ENCODE results near the gene ETDA. TPM values are rescaled to one million over a fixed set of nuclear protein-coding genes. Genes with fewer than 3 reads are reported as not detected.
"Not testable (repeated sequence)": the region's sequence is repeated elsewhere in the genome, so short reads cannot be mapped to it uniquely, and the experiment has no call there.

ETDA gene
- total and polyA plus RNA-seq, 2 of the 13 experiments (the other 11 are each of a cell fraction or from before 2014, with no cell fraction given): not detected

DNA sequence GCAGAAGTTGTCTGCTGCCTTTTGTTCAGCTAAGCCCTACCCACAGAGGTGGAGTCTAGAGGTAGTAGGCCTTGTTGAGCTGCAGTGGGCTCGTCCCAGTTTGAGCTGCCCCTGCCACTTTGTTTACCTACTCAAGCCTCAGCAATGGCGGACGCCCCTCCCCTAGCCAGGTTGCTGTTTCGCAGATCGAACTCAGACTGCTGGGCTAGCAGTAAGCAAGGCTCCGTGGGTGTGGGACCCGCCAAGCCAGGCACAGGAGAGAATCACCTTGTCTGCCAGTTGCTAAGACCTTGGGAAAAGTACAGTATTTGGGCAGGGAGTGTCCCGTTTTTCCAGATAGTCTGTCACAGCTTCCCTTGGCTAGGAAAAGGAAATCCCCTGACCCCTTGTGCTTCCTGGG lies 11.5 kb downstream of the ETDA start:
- H3K9me3 ChIP-seq (ENCODE audit: low read length); BruUV-seq (replicated peaks); intact Hi-C loops (cut with micrococcal nuclease; ENCODE audit: unreplicated experiment); H3K27me3 ChIP-seq (ENCODE audit: control insufficient read depth in 1 of 2, insufficient read depth in 2 of 2, low read length in 2 of 2); CTCF ChIA-PET (ENCODE audit: low intra/inter-chr PET ratio, low total read pairs); H3K4me2 ChIP-seq (ENCODE audit: low read depth, low read length); H4K20me1 ChIP-seq (ENCODE audit: insufficient read depth, low read length); H3K9ac ChIP-seq (ENCODE audit: insufficient read depth, low read depth, low read length); in situ Hi-C loops (cut with HindIII; ENCODE audit: extremely low pct_ligation_motif_present, low pct_unique_long_range_greater_than_20kb); H3K4me1 ChIP-seq (ENCODE audit: insufficient read depth, low read length); POLR2A ChIA-PET; H3K27ac ChIP-seq (ENCODE audit: extremely low read length, insufficient read depth, low read length); H2AFZ ChIP-seq (ENCODE audit: low read length); H3K79me2 ChIP-seq (ENCODE audit: insufficient read depth, low read length); ATAC-seq; H3K4me3 ChIP-seq (replicated peaks in 1 of 3; ENCODE audit: insufficient read depth in 1 of 3, low read depth in 2 of 3, low read length in 3 of 3); FAIRE-seq; H3K36me3 ChIP-seq (replicated peaks in 1 of 2; ENCODE audit: control insufficient read depth in 1 of 2, insufficient read depth in 2 of 2, low read length in 2 of 2); DNase-seq (ENCODE audit: low spot score): not testable (repeated sequence)
- no CpG with 5 or more reads among the region's 8 CpGs for WGBS (ENCODE audit: low lambda C conversion rate)

DNA sequence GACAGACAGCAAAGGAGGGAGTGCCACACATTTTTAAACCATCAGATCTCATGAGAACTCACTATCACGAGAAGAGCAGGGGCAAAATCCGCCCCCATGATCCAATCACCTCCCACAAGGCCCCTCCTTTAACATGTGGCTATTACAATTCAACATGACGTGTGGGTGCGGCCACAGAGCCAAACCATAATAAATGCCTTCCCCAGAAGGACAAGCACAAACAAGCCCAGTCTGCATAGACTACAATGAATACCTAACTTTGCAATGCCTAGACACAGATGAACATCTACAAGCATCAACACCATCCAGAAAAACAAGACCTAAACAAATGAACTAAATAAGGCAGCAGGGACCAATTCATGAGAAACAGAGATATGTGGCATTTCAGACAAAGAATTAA lies 12.3 kb downstream of the ETDA start:
- Histone ChIP-seq H2AFZ (ENCODE audit: low read length) (no peak overlapping the region), H3K4me2 (ENCODE audit: low read depth, low read length) (no peak overlapping the region)
- TF ChIP-seq, protein P1, sequence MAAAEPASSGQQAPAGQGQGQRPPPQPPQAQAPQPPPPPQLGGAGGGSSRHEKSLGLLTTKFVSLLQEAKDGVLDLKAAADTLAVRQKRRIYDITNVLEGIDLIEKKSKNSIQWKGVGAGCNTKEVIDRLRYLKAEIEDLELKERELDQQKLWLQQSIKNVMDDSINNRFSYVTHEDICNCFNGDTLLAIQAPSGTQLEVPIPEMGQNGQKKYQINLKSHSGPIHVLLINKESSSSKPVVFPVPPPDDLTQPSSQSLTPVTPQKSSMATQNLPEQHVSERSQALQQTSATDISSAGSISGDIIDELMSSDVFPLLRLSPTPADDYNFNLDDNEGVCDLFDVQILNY (CRISPR knock-in tag; conservative IDR thresholded peaks at IDR 0.05): no peak
- TF ChIP-seq ZNF280D (CRISPR knock-in tag; IDR thresholded peaks at IDR 0.05) (no peak), ZNF430 (CRISPR knock-in tag; IDR thresholded peaks at IDR 0.05) (no peak), RNF219 (CRISPR knock-in tag; IDR thresholded peaks at IDR 0.05) (no peak), ZNF83 (CRISPR knock-in tag; IDR thresholded peaks at IDR 0.05; ENCODE audit: borderline replicate concordance) (no peak), ZNF563 (CRISPR knock-in tag; IDR thresholded peaks at IDR 0.05) (no peak), PTBP1 (IDR thresholded peaks at IDR 0.05; ENCODE audit: low read depth, low read length, poor library complexity, severe bottlenecking) (no peak), TP53 (CRISPR knock-in tag; conservative IDR thresholded peaks at IDR 0.05) (no peak), RARG (CRISPR knock-in tag; IDR thresholded peaks at IDR 0.05; ENCODE audit: low read depth) (no peak)
- TF ChIP-seq, protein P2, sequence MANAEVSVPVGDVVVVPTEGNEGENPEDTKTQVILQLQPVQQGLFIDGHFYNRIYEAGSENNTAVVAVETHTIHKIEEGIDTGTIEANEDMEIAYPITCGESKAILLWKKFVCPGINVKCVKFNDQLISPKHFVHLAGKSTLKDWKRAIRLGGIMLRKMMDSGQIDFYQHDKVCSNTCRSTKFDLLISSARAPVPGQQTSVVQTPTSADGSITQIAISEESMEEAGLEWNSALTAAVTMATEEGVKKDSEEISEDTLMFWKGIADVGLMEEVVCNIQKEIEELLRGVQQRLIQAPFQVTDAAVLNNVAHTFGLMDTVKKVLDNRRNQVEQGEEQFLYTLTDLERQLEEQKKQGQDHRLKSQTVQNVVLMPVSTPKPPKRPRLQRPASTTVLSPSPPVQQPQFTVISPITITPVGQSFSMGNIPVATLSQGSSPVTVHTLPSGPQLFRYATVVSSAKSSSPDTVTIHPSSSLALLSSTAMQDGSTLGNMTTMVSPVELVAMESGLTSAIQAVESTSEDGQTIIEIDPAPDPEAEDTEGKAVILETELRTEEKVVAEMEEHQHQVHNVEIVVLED (CRISPR knock-in tag; IDR thresholded peaks at IDR 0.05; ENCODE audit: borderline replicate concordance): no peak

More for the DNA sequence above, 12.3 kb downstream of the ETDA start:
- 70% methylated on average over 2 of the region's 4 CpGs for WGBS (ENCODE audit: low lambda C conversion rate)
- ChIA-PET POLR2A (no interaction called here), CTCF (ENCODE audit: low intra/inter-chr PET ratio, low total read pairs) (no interaction called here)
- no peaks in the 10 kb centered on the region for H3K9me3 ChIP-seq (ENCODE audit: low read length)
- no peak overlapping the region for H3K27ac ChIP-seq (ENCODE audit: extremely low read length, insufficient read depth, low read length)
- intact Hi-C loops (cut with micrococcal nuclease; ENCODE audit: unreplicated experiment): no loop called here
- H3K4me3 ChIP-seq (replicated peaks in 1 of 3; ENCODE audit: insufficient read depth in 1 of 3, low read depth in 2 of 3, low read length in 3 of 3): no peak overlapping the region
- no peaks in the 10 kb centered on the region for H3K36me3 ChIP-seq (replicated peaks in 1 of 2; ENCODE audit: control insufficient read depth in 1 of 2, insufficient read depth in 2 of 2, low read length in 2 of 2)
- no TSS peak for BruUV-seq (replicated peaks)
- FAIRE-seq (no peak), DNase-seq (ENCODE audit: low spot score) (no peak), ATAC-seq (no peak)
- H3K4me1 ChIP-seq (ENCODE audit: insufficient read depth, low read length): no peaks in the 10 kb centered on the region
- H3K79me2 ChIP-seq (ENCODE audit: insufficient read depth, low read length): no peaks in the 10 kb centered on the region
- H3K27me3 ChIP-seq (ENCODE audit: control insufficient read depth in 1 of 2, insufficient read depth in 2 of 2, low read length in 2 of 2): no peaks in the 10 kb centered on the region
- no peak overlapping the region for H3K9ac ChIP-seq (ENCODE audit: insufficient read depth, low read depth, low read length)
- in situ Hi-C loops (cut with HindIII; ENCODE audit: extremely low pct_ligation_motif_present, low pct_unique_long_range_greater_than_20kb): no loop called here
- H4K20me1 ChIP-seq (ENCODE audit: insufficient read depth, low read length): no peaks in the 10 kb centered on the region
